RKO (cell line): ENCODE measurements around the gene USPL1.
"Not testable (repeated sequence)": the region's sequence is repeated elsewhere in the genome, so short reads cannot be mapped to it uniquely, and the experiment has no call there.

Source experiments
- DNase-seq: peaks from one replicate; pipeline ENCODE4 v3.0.0-alpha.2; 2016; ENCODE audit warnings: low spot score

USPL1 gene

DNA sequence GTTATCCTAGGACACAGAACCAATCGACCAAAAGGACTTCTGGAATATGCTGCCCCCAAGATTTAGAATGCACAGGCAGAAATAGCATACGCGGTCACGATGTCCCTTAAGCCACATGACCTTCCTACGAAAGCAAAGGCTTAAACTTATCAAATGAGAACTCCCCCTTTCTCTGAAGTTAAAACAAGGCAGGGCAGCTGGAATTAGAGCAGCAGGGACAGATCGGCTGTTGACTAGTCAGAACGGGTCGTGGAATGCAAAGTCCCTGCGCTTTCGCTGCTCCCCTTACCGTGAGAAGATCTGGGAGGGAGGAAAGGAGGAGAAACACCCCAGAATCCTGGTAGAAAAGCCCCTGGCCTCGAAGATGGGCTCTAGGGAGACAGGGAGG, 799 bp upstream of the USPL1 start:
- peak; percentile 95 for DNase-seq

DNA sequence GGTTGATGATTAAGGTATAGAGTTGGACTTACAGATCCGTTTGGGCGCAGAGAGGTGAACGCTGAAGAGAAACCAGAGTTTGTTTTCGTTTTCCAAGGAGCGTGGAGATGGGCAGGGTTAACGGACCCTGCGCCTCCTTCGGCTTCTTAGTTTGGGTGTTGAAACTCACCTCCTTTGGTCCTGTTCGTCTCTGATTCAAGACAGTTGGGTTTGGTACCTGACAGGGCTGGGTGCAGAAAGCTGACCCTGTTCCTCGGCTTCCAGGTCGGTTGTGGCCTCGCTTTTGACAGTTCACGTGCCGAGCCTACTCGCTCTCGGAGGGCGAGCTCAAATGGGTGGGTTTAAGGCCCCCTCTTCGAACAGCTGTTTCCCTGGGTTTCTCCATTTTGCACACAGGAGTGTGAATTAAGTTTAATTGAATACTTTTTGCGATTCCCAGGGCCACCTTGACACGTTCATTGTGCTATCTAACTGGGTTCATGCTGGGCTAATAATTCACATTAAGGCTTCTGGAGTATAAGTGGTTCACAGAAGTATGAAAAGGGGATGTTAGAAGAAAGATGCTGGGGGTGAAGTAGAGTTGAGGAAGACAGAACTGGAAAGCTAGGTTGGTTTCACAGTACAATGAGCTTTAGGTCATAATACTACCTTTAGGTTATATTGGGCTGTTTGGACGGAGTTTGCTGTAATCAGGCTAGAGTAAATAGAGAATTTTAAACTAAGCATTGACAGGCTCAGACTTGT, 638 bp downstream of the USPL1 start:
- DNase-seq: no peak

DNA sequence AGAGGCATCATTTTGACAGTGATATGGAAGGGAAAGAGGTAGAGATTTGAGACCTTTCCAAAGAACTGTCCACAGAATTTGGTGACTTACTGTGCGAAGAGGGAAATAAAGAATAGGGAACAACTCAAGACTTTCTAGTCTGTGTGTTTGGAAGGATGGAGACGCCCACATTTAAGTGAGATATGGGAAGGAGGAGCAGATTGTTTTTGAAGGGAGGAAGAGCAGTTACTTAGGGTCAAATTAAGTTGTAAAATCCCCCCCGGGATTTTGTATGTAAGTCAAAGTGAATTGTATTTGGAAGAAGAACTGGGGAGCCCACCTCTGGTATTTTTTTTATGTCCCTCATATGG, 1.2 kb downstream of the USPL1 start:
- DNase-seq: no peak

DNA sequence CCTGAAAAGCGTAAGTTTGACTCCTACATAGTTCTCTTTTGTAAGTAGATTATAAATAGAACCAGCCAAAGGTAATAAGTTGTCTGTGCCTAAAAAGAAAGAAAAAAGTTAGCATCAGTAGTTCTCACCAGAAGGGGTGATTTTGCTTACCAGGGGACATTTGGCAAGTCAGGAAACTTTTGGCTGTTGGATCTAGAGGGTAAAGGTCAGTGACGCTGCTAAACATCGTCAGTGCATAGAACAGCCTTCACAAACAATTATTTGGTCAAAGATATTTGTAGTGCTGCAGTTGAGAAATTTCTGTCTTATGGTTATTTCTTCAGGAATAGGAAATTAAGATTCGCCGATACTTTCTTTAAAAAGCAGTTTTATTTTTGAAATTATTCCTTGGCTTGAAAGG, 2.0 kb downstream of the USPL1 start:
- DNase-seq: peak; percentile 47

DNA sequence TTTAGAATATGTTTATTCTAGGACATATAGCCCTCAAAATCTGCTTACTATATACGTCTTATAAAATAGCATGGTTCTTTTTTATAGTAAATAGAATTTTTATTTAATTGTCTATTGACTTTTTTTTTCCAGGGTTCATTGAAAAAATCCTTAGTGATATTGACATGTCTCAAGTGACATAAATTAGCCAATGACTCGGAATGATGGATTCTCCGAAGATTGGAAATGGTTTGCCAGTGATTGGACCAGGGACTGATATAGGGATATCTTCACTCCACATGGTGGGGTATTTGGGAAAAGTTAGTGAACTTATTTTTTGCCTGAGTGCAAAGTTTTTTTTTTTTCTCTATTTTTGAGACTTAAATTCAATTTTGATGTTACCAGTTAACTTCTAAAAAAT, 3.2 kb downstream of the USPL1 start:
- no peak for DNase-seq

DNA sequence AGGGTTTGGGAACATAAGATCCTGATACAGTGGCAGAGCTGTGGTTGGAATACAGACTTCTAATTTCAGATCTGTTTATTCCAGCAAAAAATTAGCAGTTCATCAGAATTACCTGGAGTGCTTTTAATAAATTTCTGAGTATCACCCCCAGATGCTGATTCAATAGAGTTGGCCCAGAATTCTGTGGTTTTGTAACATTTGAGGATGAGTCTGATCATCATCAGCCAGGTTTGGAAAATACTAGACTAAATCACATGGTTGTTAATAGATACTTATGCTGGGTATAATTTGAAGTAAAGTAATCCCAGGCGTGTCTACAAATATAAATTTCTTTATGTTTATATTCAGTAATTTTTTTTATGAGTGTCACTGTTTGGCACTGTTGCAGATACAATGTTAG, 4.8 kb downstream of the USPL1 start:
- DNase-seq: no peak

DNA sequence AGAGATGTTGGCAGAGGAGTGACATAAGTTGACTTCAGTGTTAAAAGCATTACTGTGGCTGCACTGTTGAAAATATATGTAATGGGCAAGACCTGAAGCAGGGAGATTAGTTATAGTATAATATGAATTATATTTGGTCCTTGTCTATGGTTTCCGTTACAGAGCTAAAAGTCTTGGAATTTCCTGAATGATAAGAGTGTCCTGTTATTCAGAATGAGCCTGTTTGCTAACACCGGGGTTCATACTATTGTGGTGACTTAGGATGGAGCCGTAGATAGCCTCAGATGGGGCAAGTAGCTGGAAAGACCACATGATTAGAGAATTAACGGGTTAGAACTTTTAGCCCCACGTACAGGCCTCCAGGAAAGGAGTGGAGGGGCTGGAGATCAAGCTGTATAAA, 5.7 kb downstream of the USPL1 start:
- DNase-seq: no peak

DNA sequence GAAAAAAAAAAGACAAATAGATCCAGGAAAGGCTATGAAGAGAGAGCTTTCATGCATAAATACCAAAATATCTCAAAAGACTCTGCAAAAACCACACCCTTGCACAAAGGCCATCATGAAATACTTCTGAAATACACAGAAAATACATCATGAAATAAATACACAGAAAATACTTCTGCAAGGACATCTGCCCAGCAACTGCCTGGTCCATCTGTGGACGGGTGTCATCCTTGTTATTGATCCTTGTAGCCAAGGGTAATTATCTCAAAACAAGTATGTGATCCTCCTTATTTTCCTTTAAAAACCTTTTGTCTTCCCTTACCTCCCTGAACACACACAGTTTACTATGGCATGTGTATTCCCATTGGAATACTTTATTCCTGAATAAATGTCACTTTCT, 6.9 kb downstream of the USPL1 start:
- DNase-seq: no peak

DNA sequence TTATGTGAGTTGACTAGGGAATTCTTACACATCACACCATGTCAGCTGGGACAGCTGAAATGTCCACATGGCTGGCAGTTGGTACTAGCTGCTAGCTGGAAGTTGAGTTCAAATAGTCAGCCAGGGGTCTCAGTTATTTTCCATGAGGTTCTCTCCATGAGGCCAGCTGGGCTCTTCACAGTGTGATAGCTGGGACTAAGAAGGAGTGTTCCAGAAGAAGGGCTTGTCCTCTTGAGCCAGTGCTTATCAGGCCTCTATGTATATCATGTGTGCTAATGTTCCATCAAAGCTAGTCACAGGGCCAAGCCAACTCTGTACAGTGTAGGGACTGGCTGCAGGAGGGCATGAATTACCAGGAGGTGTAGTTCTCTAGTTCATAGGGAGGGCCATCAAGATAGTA, 11.8 kb downstream of the USPL1 start:
- DNase-seq: no peak

DNA sequence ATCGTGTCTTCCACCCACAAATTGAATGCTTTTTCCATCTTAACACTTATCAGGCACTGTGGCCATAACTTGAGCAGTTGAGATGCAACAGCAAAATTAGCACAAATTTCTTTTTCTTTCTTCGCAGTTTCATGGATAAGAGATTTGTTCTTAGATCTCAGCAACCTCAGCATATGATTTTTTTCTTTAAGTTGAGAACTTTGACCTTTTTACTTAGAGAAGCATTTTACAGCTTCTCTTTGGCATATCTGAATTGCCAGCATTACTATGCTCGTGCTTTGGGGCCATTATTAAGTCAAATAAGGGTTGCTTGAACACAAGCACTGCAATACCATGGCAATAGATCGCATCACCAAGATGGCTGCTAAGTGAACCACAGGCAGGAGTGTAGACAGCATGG, 16.1 kb downstream of the USPL1 start:
- no peak for DNase-seq

DNA sequence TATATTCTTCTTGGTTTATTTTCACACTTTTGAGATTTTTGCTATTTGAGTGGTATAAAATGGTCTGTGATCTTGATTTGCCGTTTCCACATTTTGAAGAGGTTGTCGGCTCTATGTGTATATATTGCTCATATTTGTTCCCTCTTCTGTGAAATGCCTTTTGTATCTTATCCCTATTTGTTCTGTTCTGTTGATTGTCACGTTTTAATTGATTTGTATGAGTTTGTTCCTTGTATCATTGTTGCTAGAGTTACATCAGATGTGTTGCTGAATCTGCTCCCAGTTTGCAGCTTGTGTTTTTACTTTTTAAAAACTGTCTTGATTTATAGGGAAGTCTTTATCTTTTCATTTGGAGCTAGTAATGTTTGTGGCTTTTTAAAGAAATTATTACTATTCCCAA, 17.1 kb downstream of the USPL1 start:
- no peak for DNase-seq

DNA sequence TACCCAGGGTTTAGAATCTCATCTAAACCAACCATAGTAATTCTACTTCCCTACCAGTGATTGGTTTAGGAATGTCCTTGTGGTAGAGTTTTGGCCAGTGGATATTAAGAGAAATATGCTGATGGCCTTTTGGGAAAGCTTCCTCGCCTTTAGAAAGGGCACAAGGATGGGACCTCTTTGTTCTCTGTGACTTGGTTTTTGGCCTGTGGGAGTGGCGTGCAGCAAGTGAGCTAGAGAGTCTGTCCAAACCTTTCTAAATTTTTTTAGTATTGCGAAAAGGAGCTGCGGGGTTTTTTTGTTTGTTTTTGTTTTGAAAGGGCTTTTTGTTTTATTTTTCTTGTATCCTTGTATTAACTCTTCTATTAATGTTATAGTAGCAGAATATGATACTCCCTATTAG, 20.6 kb downstream of the USPL1 start:
- no peak for DNase-seq

DNA sequence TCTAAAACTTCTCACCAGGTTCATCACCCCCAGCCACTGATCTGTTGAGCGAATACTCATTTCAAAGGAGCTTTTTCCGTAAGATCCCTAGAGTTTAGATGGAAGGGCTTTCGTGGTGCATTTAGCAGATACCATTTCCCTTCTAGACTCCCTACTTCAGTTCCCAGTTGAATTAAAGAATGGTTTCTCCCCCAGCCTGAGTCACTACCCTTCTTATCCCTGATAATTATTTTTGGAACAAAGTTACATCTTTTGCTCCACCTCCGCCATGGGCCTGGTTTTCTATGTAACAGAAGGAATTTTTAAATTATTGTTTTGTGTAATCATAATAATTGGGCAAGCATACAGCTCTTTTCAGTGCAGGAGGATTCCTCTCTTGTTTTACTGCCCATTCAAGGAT, 22.0 kb downstream of the USPL1 start:
- DNase-seq: no peak

DNA sequence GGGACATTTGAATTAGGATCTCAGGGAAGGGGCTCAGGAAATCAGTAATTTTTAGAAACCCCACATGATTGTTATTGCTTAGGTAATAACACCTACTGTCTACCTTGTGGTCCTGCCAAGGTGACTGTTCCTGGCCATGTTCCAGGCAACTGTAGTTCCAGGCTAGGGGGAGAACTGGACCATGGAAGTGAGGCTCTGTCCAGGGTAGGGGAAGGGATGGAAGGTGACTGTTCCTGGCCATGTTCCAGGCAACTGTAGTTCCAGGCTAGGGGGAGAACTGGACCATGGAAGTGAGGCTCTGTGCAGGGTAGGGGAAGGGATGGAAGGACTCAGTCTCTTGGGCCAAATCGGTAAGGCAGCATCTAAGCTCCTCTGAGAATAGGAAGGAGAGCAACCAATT, 23.5 kb downstream of the USPL1 start:
- DNase-seq: not testable (repeated sequence)

DNA sequence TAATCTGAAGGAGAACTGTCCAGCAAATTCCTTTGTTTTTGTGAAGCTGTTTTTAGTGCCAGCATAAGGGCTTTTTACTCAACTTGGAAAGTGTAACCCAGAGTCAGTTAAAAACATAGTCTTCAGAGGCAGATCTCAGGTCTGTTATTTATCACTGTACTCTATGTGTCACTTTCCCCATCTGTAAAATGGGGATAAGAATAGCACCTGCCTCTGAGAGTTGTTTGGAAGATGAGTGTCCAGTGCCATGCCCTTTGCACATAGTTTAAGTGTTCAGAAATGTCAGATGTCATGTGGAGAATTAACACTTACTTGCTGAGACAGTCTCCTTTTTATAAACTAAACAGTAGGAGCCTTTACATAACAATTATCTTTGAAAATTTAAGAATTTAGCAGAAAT, 27.9 kb downstream of the USPL1 start:
- DNase-seq: no peak

DNA sequence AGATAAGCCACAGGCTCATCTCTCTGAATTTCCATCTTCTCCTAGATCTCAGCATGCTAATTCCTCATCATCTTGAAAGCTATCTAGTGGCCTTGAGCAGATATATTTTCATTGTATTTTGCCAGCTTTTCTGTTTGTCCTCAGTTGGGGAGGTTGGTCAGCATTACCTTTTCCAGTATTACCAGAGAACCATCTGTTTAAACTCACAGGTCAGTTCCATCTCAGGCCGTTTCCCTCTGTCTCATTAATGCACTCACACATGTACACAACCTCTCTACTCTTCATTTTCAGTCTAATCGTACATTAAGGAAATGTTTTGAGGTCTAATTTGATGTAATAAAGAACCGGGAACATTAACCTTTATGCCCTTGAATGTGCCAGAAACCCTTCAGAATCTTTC, 29.7 kb downstream of the USPL1 start:
- no peak for DNase-seq

DNA sequence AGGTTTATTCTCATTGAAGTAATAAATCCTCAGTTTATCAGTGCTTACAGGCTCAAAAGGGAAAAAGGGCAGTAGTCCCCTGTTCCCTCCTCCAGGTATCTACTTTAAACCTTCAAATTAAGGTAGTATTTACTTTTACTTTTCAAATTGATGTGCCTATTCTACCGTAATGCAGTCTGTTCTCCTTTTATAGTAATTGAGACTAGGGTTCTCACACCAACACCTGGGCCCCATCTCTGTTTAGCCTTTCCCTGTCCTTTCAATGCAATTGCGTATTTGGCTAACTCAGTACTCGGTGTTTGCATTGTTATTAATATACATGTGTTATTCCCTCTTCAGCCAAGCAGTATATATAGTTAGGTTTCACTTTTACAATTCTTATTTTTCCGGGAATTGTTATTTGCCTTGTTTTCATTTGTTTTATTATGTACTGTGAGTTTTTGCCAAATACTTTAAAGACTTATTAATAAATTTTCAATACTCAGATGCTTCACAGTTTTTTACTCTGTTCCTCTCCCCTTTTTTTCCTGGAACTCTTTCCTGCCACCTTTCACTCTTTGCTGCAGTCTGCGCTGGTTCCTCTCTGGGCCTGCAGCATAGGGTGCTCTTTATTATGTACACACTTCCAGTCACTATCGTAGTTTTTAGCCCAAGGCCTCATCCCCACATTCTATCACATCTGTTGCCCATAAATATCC, 30.3 kb downstream of the USPL1 start:
- no peak for DNase-seq

DNA sequence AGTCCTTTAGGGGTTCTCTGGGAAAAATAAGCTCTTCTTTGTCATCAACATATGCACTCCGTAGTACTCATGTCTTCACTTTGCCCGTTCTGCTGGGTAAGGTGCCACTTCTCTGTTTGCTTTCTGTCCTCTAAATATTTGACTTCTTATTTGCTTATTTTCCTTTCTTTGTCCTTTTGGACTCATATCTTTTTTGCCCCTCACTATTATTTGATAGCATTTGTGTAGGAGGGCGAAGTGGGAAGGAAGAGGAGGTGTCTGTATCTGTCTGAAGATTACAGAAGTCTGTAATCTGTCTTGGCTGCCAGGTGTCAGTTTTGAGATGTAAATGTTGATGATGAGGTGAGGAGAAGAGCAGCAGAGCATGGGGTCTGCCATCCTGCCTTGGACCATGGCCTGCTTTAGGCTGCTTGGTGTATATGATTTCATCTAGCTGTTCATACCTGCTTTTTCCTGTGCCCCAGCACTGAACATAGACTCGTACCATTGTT, 30.8 kb downstream of the USPL1 start:
- no peak for DNase-seq

DNA sequence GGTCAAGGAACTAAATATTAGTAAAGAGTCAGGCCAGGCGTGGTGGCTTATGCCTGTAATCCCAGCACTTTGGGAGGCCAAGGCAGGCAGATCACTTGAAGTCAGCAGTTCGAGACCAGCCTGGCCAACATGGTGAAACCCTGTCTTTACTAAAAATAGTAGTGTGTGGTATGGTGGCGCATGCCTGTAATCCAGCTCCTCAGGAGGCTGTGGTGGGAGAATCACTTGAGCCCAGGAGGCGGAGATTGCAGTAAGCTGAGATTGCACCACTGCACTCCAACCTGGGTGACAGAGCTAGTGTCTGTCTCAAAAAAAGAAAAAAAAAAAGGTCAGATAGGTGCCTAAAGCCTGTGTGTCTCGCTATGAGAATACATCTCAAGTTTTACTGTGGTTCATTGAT, 33.9 kb downstream of the USPL1 start:
- not testable (repeated sequence) for DNase-seq

DNA sequence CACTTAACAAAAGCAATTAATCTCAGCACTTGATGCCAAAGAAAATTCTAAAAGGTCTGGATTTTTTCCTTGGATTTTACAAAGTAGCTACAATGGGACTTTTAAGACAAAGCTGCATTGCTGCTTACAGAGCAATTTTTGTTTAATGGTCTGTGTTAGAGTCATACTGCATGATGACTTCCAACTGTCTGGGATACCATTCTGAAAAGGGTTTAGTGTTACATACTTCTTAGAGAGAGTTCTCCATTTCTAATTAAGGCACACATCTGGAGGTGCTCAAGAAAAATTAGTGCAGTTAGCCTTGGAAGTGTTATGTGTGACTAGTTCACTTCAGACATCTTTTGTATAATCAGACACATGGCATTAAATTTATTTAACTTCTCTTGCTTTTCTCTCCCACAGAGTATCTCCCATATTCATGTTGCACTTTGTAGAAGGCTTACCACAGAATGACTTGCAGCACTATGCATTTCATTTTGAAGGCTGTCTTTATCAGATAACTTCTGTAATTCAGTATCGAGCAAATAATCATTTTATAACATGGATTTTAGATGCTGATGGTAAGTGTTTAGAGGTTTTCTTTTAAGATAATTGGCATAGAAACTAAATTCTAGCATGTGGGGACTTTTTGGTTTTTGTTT, 35.1 kb downstream of the USPL1 start:
- DNase-seq: no peak

DNA sequence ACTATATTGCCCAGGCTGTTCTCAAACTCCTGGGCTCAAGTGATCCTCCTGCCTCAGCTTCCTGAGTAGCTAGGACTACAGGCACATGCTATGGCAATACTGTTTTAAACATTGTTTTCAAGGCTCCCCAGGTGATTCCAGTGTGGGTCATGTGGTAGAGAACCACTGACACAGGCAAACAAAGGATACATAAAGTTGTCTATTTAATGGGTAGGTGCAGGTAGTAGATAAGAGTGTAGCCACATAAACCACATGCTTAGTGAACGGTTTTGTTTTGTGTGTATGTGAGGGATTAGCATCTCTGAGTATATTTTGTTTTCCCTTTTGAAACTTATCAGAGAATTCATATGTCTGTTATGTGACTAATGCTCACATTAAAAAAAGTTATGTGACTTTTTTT, 36.7 kb downstream of the USPL1 start:
- no peak for DNase-seq

DNA sequence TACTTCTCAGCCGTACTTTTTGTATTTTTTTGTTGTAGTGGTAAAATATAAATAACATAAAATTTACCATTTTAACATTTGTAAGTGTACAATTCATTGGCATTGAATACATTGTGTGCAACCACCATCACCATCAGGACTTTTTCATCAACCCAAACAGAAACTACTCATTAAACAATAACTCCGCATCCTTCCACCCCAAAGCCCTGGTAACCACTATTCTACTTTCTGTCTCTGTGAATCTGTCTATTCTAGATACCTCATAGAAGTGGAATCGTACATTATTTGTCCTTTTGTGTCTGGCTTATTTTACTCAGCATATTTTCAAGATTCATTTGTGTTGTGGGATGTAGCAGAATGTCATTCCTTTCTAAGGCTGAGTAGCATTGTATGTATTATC, 38.5 kb downstream of the USPL1 start:
- no peak for DNase-seq

DNA sequence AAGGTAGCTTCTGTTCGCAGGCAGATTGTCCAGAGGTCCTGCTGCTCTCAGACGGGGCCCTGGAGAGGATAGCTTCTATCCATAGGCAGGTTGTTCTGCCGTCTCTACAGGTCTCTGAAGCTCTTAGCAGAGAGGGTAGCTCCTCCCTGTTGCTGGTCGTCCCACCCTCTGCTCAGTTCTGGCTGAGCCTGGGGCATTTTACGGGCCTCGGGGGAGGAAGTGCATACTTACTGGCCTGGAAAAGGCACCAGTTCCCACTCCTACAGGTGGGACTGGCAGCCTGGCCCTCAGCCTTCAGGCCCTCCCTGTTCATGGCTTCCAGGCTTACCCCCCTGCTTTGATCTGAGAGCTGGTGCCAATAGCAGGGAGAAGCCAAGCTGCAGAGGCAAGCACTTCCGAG, 42.3 kb downstream of the USPL1 start:
- DNase-seq: no peak

DNA sequence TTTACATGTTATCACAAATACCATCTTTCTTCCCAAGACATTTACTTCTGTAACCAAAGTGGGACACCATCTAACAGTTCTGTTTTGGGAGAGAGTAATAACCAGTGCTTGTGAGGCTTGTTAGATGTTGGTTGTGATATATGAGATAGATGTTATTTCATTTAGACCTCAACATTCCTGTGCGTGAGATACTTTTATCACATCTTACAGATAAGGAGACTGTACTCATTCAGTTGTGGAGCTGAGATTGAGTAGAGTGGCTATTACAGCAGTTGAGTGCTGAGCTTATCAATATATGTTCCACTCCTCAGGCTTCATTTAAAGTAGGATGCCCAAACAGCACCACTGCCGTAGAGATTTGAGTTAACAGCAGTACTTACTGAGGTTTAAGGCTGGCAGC, 43.1 kb downstream of the USPL1 start:
- no peak for DNase-seq
